ENCODE results near the gene GPBP1.

The GPBP1 gene

GRCh38 chr5:57221049-57221568, 47.2 kb downstream of the GPBP1 start:
- Mint-ChIP-seq H3K4me3 (no peak overlapping the region), H3K9me3 (no peaks in the 10 kb centered on the region), H3K36me3 (peaks cover under 1% of the 10 kb centered on the region), H3K27me3 (no peaks in the 10 kb centered on the region), H3K27ac (peak overlapping the region; percentile 89), H3K4me1 (peaks cover 58% of the 10 kb centered on the region)

GRCh38 chr5:57225553-57225952, 51.7 kb downstream of the GPBP1 start:
- Mint-ChIP-seq H3K9me3 (no peaks in the 10 kb centered on the region), H3K27ac (no peak overlapping the region), H3K4me3 (no peak overlapping the region), H3K27me3 (no peaks in the 10 kb centered on the region), H3K36me3 (peaks cover 3% of the 10 kb centered on the region), H3K4me1 (peaks cover 59% of the 10 kb centered on the region)

GRCh38 chr5:57229313-57229712, 55.5 kb downstream of the GPBP1 start:
- Mint-ChIP-seq H3K27me3 (no peaks in the 10 kb centered on the region), H3K4me1 (peaks cover 64% of the 10 kb centered on the region), H3K4me3 (no peak overlapping the region), H3K27ac (no peak overlapping the region), H3K9me3 (no peaks in the 10 kb centered on the region), H3K36me3 (peaks cover 26% of the 10 kb centered on the region)

GRCh38 chr5:57231607-57232006, 57.7 kb downstream of the GPBP1 start:
- Mint-ChIP-seq H3K4me1 (peaks cover 63% of the 10 kb centered on the region), H3K4me3 (no peak overlapping the region), H3K27me3 (no peaks in the 10 kb centered on the region), H3K9me3 (no peaks in the 10 kb centered on the region), H3K27ac (peak overlapping the region; percentile 53), H3K36me3 (peaks cover 28% of the 10 kb centered on the region)

DNA sequence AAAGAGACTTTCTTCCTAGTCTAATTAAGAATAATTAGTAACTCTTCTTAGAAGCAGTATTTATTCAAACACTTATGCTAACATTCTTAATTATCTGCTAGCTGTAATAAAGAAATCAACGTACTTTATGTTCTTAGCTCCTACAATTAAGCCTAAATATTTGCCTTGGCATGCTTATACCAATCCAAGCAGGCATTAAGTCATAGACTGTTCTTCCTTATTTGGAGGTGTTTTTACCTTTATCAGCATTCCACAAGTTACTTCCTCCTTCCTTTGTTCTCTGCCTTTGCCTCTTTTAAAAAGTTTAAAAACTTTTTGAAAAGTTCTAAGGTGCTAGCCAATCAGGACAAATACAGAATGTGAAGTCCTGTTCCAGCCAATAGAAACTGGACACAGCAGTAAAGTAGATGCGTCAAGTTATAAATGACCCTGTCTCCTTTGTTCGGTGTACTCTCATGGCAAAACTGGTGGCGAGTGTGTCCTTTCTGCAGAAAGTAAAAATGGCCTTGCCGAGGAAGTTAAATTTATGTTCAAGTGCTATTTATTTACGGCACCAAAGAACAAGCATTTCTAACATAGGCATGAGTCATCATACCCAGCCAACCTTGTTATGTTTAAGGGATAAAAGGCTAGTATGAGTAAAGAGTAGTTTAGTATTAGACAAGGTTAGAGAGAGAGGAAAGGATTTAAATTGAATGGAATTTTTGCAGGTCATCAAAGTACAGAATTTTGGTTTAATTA, 58.6 kb downstream of the GPBP1 start:
- Mint-ChIP-seq H3K27ac (peak overlapping the region; percentile 76), H3K9me3 (no peaks in the 10 kb centered on the region), H3K4me3 (no peak overlapping the region), H3K36me3 (peaks cover 33% of the 10 kb centered on the region), H3K4me1 (peaks cover 69% of the 10 kb centered on the region), H3K27me3 (no peaks in the 10 kb centered on the region)

GRCh38 chr5:57243286-57244137, 69.7 kb downstream of the GPBP1 start:
- Mint-ChIP-seq H3K36me3 (peaks cover 23% of the 10 kb centered on the region), H3K4me1 (peaks cover 56% of the 10 kb centered on the region)

DNA sequence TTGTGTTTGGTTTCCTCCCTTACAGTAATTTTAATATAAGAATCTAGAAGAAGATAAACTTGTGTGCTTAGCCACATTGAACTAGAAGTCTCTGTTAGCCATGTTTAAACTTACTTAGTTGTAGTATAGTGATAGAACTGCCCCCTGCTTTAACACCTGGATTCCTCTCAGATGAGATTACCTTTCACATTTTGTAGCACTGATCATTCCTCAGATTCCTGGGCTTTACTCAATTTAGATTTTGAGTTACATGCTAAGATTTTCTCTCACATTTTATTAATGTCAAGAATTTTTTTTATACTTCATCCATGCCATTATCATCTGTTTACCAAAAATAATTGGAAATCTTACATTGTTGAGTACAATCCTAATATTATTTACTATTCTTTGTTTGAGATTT, 70.5 kb downstream of the GPBP1 start:
- Mint-ChIP-seq H3K9me3 (no peaks in the 10 kb centered on the region), H3K27ac (peak overlapping the region; percentile 77), H3K4me1 (peaks cover 56% of the 10 kb centered on the region), H3K4me3 (no peak overlapping the region), H3K27me3 (no peaks in the 10 kb centered on the region), H3K36me3 (peaks cover 27% of the 10 kb centered on the region)

More at GRCh38 chr5:57243286-57244137, 69.7 kb downstream of the GPBP1 start:
- peak overlapping the region; percentile 77 for H3K27ac Mint-ChIP-seq
- no peak overlapping the region for H3K4me3 Mint-ChIP-seq
- H3K27me3 Mint-ChIP-seq: no peaks in the 10 kb centered on the region
- no peaks in the 10 kb centered on the region for H3K9me3 Mint-ChIP-seq

- Mint-ChIP-seq H3K4me3 (no peak overlapping the region), H3K27me3 (no peaks in the 10 kb centered on the region), H3K4me1 (peaks cover 49% of the 10 kb centered on the region), H3K27ac (peak overlapping the region; percentile 63), H3K9me3 (no peaks in the 10 kb centered on the region), H3K36me3 (peaks cover 31% of the 10 kb centered on the region)
Observed at GRCh38 chr5:57246426-57246825, 72.6 kb downstream of the GPBP1 start.

DNA sequence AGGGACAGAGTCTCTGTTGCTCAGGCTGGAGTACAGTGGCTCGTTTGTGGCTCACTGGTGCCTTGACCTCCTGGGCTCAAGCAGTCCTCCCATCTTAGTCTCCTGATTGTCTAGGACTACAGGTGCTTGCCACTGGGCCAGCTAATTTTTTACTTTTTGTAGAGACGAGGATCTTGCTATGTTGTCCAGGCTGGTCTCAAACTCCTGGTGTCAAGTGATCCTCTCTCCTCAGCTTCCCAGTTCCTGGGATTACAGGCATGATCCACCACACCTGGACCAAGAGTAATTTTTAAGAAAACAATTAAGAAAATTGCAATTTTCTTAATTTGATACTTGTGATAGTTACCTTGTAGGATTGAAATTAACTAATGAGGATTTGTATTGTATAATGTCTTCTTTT, 73.9 kb downstream of the GPBP1 start:
- no peaks in the 10 kb centered on the region for H3K9me3 Mint-ChIP-seq
- H3K4me1 Mint-ChIP-seq: peaks cover 47% of the 10 kb centered on the region
- no peak overlapping the region for H3K4me3 Mint-ChIP-seq
- no peak overlapping the region for H3K27ac Mint-ChIP-seq
- H3K36me3 Mint-ChIP-seq: peaks cover 31% of the 10 kb centered on the region
- H3K27me3 Mint-ChIP-seq: no peaks in the 10 kb centered on the region

DNA sequence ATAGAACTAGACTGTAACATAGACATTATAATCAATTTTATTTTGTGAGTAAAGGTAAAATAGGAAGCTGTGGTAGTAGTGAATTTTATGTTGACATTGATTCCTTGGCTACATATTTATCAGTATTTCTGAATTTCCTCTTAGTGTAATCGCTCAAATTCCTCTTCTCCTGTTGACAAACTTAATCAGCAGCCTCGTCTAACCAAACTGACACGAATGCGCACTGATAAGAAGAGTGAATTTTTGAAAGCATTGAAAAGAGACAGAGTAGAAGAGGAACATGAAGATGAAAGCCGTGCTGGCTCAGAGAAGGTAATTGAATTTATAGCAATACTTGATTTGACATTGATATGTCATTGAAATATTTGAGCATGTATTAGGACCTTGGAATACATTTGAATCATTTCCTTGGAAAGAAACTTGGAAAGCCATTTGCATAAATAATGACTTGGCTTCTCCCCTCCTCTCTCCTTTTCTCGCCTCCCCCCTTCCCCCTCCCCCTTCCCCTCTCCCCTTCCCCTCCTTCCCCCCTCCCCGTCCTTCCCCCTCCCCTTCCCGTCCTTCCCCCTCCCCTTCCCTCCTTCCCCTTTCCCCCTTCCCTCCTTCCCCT, 75.5 kb downstream of the GPBP1 start:
- H3K4me3 Mint-ChIP-seq: no peak overlapping the region
- peak overlapping the region; percentile 14 for H3K27ac Mint-ChIP-seq
- H3K36me3 Mint-ChIP-seq: peaks cover 31% of the 10 kb centered on the region

DNA sequence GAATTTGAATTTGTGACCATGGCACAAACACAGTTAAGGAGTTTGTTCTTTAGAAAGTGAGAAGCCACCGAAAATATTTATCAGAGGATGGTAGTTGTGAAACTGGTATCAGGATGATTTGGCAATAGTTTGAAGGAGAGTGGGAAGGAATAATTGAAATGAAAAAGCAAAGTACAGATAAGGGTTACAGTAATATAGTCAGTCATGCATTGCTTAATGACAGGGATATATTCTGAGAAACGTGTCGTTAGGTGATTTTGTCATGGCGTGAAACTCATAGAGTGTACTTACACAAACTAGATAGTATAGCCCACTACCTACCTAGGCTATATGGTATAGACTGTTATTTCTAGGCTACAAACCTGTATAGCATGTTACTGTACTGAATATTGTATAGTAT, 84.2 kb downstream of the GPBP1 start:
- H3K27ac Mint-ChIP-seq: peak overlapping the region; percentile 0
- peaks cover 19% of the 10 kb centered on the region for H3K36me3 Mint-ChIP-seq
- H3K27me3 Mint-ChIP-seq: no peaks in the 10 kb centered on the region
- H3K9me3 Mint-ChIP-seq: no peaks in the 10 kb centered on the region
- H3K4me3 Mint-ChIP-seq: no peak overlapping the region
- H3K4me1 Mint-ChIP-seq: peaks cover 47% of the 10 kb centered on the region

More for the DNA sequence above, 75.5 kb downstream of the GPBP1 start:
- Mint-ChIP-seq H3K27me3 (no peaks in the 10 kb centered on the region), H3K9me3 (no peaks in the 10 kb centered on the region), H3K4me1 (peaks cover 41% of the 10 kb centered on the region)

GRCh38 chr5:57258943-57259342, 85.1 kb downstream of the GPBP1 start:
- Mint-ChIP-seq H3K36me3 (peaks cover 16% of the 10 kb centered on the region), H3K27ac (peak overlapping the region; percentile 81), H3K9me3 (no peaks in the 10 kb centered on the region), H3K4me3 (no peak overlapping the region), H3K27me3 (no peaks in the 10 kb centered on the region), H3K4me1 (peaks cover 45% of the 10 kb centered on the region)

DNA sequence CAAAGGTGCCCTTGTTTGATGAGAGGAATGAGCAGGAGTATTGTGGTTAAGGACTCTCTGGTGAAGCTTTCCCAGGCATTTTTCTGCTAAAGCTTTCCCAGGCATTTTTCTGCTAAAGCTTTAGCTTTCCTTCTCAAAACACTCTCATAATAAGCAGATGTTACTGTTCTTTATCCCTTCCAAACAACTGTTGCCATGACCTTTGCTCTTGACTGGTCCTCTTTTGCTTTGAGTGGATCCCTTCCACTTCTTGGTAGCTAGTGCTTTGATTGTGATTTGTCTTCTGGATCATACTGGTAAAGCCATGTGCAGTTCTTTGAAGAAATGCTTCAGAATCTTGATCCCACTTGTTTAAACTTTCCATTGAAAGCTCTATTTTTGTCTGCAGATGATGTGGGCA, 85.8 kb downstream of the GPBP1 start:
- Mint-ChIP-seq H3K9me3 (no peaks in the 10 kb centered on the region), H3K4me3 (peak overlapping the region; percentile 16), H3K27me3 (no peaks in the 10 kb centered on the region), H3K27ac (peak overlapping the region; percentile 89), H3K4me1 (peaks cover 42% of the 10 kb centered on the region), H3K36me3 (peaks cover 12% of the 10 kb centered on the region)

- peaks cover 11% of the 10 kb centered on the region for H3K36me3 Mint-ChIP-seq
- no peak overlapping the region for H3K4me3 Mint-ChIP-seq
- no peaks in the 10 kb centered on the region for H3K27me3 Mint-ChIP-seq
- H3K4me1 Mint-ChIP-seq: peaks cover 36% of the 10 kb centered on the region
- no peaks in the 10 kb centered on the region for H3K9me3 Mint-ChIP-seq
- H3K27ac Mint-ChIP-seq: no peak overlapping the region
Observed at GRCh38 chr5:57262541-57262940, 88.7 kb downstream of the GPBP1 start.

DNA sequence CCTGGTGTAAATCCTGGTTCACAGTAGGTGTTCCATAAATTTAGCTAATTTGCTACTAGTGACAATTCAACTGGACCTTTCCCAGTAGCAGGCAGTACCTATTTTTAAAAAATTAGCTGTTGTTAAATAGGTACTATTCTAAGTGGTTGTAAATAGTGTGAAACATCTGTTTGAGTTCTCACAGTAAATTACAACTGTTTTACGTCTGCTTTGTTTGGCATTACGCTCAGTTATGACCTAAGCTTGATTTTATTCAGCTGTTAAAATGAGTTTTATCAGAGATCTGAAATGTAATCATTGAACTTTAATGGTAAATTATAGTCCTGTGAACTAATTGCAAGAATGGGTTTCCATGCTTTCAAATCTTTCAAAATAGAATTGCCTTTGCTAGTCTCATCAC, 93.9 kb downstream of the GPBP1 start:
- no peaks in the 10 kb centered on the region for H3K27me3 Mint-ChIP-seq
- H3K27ac Mint-ChIP-seq: no peak overlapping the region

More for the DNA sequence above, 93.9 kb downstream of the GPBP1 start:
- no peaks in the 10 kb centered on the region for H3K36me3 Mint-ChIP-seq
- no peak overlapping the region for H3K4me3 Mint-ChIP-seq
- H3K9me3 Mint-ChIP-seq: no peaks in the 10 kb centered on the region
- peaks cover 3% of the 10 kb centered on the region for H3K4me1 Mint-ChIP-seq
